NOMO-1 (cell line): ENCODE measurements around the gene MSI1.

Source experiments
- DNase-seq, 2 experiments: peaks; one replicate each; lab custom pipeline; 2025; ENCODE audit not compliant: unreplicated experiment in 2 of 2; lab: John Stamatoyannopoulos, UW

MSI1 gene

DNA sequence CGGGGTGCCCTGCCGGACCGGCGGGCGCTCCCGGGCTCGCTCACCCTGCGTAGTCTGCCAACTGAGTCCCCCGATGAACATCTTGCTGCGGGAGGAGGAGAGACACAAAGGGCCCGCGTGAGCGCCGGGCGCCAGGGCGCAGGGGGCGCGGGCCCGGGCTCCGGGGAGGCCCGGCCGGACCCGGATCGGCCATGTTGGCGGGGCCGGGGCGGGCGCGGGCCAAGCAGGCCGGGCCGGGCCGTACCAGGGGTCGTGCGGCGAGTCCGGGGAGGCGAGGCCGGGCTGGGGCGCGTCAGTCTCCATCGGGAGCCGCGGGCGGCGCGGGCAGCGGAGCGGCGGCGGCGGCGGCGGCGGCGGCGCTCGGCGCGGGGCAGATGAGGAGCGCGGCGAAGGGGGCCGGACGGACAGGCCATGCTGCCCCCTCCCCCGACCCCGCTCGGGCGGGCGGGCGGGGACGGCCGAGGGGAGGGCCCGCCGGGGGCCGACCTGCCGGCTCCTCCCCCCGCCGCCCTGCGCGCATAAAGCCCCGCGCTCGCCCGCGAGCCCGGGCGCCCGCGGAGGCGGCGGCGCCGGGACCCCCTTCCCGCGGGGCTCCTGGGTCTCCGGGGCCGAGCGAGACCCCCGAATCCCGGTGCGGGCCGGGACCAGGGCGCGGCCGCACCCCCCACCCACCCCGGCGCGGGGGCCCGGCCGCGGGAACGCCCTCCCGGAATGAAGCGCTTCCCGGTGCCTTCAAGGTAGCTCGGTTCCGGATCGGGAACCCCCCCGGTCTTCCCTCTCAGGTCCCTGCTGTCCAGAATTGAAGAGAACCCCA is at the start of gene MSI1:
TSS of gene MSI1 (minus strand) at position 376 of the 814 bp plus-strand sequence. CDS start at position 303, 73 bp downstream.
- DNase-seq = no peak

DNA sequence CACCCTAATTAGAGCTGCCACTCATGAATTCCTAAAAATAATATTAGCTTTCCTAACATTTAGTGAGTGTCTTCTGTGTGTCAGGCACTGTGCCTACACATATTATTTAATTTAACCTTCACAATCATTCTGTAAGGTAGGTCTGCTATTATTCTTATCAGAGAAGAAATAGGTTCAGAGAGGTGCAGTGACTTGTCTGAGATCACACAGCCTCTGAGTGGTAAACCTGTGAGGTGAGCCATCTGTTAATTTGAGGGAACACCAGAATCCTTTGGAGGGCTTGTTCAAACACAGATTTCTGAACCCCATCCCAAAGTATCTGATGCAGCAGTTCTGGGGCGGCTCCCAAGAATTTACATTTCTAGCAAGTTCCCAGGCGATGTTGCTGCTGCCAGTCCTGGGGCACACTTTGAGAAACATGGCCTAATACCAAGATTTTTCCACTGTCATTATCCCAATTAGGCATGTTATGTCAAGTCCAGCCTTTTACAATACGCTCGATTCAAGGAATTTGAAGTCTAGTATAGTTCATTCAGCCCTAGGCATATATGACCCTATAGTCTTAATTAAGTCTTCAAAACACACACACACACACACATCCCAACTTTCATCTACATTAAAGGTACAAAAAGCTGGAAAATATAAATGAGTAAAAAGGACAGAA is 49.1 kb upstream of the MSI1 start:
- no peak for DNase-seq

DNA sequence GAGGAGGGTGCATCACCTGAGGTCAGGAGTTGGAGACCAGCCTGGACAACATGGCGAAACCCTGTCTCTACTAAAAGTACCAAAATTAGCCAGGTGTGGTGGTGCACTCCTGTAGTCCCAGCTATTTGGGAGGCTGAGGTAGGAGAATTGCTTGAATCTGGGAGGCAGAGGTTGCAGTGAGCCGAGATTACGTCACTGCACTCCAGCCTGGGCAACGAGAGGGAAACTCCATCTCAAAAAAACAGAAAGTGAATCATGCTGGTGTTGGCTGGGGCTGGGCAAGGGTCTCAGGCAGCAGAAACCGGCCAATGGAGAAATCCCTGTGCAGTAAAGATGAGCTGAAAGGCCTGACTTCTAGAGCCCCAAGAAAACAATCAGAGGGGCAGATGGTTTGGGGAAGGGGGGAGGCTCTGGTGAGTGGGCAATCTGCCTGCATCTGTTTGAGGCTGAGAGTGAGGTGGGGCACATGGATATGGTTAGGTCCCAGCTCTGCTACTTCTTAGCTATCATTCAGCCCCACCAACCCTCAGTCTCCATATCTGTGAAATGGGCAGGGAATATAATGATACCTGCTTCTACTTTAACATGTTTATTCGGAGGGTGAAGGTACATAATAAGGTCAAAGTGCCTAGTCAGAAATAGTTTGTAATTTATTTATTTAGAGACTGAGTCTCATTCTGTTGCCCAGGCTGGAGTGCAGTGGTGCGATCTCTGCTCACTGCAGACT is 47.7 kb upstream of the MSI1 start:
- DNase-seq = no peak

DNA sequence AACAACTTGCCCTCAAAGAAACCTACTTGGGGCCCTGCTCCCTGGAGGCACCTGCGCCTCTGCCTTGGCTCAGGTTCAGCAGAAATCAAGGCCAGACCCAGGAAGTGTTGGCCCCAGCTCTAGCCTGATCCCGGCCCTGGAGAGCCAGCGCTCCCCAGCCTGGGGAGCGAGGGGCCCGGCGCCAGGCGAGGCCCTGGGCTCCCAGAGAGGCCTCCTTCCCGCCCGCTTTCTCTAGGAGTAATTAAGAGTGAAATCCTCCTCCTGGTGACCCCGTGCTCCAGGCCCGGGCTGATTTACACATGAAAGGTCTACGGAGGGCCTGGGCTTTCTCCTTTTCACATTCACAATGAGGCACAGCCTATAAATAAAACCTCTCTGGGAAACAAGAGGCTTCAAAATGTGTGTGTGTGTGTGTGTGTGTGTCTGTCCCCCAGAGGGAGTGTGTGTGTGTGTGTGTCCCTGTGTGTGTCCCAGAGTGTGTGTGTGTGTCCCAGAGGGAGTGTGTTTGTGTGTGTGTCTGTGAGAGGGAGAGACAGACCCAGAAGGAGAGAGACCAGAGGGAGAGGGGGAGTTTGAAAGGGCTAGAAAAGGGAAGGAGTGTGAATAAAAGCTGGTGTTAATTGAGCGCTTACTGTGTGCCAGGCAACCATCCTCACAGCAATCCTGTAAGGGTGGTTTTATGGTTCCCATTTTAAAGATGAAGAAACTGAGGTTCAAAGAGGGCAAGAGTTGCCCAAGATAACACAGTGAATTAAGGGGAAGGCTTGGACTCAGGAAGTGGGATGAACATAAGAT is 45.1 kb upstream of the MSI1 start:
- no peak for DNase-seq

DNA sequence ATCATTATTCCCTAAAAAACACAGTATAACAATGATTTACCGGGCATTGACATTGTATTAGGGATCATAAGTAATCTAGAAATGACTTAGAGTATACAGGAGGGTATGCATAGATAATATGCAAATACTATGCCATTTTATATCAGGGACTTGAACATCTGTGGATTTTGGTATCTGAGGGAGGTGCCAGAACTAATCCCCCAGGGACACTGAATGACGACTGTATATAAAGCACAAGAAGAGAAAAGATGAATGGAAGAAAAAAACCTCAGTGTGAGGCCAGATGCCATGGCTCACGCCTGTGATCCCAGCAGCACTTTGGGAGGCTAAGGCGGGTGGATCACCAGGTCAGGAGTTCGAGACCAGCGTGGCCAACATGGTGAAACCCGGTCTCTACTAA is 43.5 kb upstream of the MSI1 start:
- no peak for DNase-seq

DNA sequence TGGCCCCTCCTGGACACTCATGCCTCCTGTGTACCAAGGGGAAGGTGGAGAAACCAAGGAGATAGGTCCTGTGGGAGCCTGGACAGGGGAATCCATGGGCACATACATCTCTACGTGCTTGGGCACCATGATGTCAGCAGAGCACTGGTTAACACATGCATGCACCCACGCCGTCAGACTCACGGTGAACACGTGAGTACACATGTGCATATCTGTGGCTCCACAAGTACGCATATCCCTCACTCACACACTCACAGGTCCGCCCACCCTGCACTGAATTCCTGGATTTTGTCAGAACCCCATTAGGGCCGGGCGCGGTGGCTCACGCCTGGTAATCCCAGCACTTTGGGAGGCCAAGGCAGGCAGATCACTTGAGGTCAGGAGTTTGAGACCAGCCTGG is 39.8 kb upstream of the MSI1 start:
- DNase-seq = no peak

DNA sequence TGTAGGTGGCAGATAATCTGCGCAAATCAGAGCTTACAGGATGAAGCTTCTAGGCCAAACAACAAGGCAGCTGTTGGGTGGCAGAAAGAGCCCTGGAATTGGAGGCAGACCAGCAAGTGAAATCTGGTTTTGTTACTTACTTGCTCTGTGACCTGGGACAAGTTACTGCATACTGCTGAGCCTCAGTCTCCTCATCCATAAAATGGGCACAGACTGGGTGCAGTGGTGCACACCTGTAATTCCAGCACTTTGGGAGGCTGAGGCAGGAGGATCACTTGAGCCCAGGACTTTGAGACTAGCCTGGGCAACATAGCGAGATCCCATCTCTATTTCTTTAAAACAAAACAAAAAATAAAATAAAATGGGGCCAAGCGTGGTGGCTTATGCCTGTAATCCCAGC is 37.6 kb upstream of the MSI1 start:
- DNase-seq = no peak

DNA sequence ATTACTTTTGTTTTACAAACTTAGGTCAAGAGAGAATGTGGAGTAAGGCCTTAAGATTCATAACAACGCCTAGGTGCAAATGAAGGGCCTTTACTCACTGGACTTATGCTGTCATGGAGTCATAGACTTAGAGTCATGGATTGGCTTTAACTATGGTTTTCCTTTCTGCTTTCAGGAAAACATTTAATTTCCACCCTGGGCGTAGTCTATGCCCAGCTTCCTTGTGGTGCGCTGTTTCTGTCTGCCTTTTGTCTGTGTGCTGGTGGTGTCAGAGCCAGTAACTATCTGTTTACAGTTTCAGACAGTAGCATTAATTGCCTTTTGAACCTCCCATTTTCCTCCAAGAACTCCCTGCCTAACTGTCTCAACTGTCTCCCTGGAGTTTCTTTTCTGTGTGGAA is 37.1 kb upstream of the MSI1 start:
- no peak for DNase-seq

DNA sequence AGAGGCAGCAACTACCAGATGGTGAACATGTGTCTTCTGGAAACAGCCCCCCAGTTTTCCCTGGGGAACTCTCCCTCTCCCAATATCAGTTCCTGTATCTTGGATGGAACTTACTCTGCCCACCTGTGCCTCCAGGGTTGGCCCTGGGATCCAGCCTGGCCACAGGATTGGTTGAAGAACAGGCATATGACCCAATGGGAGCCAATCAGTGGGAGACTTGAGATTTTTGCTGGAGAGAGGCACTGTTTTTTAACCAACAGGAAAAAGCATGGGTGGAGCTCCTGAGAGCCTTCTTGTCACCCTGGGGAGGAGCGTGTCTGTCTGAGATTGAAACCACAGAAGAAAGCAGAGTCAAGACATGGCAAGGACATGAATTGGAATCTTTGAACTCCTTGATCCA is 35.3 kb upstream of the MSI1 start:
- no peak for DNase-seq

DNA sequence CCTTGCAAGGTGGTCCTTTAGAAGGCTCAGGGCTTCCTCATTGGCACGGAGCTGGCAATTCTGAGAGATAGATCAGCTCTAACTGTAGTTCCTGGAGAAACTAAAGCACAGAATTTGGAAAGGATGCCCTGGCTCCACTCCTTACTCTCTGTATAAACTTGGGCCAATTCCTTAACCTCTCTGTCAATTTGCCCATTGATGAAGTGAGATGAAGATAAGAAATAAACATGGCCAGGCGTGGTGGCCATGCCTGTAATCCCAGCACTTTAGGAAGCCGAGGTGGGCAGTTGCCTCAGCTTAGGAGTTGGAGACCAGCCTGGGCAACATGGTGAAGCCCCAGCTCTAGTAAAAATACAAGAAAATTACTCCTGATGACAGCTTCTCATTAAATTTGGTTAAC is 34.9 kb upstream of the MSI1 start:
- no peak for DNase-seq

DNA sequence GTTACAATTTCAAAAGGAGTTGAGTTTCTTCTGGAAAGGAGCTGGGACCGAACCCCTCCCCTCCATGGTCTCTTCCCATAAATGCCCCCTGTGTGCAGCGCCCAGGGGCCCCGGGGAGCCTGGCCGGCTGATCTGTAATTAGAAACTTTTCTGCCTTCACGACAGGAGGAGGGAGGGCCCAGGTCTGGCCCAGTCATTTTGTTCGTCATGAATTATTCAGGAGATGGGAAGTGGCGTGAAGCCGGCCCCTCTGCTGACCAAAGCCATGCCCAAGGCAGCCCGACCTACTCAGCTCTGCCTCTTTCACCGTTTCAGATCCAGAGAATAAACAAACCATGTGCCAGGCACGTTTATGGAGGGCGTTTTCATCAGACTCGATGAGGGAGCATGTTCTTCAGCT is 33.3 kb upstream of the MSI1 start:
- DNase-seq = no peak

DNA sequence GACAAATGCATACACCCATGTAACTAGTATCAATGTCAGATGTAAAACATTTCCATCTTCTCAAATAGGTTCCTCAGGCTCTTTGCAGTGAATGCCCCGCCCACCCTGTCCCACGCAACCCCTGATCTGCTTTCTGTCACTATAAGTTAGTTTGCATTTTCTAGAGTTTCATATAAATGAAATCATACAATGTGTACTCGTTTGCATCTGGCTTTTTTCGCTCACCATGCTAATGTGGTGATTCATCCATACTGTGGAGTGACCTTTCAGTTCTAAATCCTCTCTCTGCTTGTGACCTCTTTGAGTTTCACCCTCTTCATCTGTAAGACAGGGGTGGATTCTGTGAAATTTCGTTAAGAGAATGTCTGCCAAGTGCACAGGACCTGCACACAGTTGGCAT is 30.6 kb upstream of the MSI1 start:
- DNase-seq = no peak

DNA sequence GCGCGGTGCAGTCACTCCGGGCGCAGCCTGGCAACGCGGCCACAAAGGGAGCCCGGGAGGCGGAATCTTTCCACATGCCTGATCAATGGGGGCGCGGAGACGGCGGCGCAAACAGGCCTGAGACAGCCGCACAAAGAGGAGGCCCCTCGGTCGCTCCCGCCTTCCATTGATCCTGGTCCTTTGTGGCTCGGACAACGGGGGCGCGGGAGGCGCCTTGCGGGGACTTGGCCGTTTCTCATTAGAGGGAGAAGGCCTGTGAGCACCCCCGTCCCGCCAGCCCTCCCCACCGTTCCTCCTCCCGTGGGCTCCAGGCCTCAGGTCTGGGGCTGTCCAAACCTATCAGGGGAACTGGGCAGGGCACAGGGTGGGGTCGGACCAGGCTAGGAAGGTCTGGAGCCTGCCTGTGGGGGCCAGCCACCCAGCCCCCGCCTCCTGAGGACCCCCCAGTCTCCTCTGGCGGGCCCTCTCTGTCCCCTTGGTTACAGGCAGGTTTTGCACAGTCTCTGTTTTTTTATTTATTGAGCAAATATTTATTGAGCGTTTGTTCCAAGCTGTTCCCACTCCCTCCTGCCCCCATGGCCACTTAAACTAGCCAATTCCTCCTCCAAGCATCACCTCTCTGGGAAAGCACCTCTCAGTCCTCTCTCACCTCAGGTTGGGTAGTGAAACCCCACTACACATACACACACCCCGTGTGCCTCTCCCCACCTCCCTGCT is 29.0 kb upstream of the MSI1 start:
- DNase-seq = no peak

DNA sequence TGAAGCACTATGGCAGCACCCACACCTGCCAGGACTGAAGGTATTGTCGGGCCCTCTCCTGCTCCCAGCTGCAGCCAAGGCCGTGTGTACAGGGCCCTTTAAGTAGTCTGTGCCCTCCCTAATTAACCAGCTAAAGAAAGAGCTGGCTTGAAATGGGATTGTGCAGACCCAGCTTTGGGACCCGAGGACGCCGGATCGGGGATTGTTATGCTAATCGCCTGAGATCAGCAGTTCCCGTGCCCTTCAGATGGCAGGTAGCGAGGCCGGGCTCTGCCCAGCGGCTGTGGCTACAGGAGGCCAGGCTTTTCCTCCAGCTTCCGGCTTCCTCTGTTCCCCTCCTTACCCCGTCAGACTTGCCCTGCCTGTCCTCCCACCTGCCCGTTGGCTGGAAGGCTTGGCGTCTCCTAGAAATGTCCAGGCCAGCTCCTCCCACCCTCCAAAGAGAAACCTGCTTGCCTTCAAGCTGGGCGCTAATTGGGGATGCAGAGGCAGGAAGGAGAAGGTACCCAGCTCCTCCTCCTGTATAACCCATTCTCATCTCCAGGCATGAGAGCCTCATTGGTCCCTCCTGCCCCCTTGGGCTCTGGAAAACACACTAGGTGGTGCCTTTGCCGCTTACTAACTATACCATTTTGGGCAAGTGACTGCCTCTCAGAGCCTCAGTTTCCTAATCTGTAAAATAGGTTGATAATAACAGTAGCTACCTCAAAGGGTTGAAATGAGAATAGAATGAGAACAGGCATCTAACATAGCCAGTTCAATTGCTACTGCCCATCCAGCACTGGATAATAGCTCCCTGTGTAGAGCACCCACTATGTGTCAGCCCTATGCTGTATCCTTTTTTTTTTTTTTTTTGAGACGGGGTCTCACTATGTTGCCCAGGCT is 25.8 kb upstream of the MSI1 start:
- no peak for DNase-seq

DNA sequence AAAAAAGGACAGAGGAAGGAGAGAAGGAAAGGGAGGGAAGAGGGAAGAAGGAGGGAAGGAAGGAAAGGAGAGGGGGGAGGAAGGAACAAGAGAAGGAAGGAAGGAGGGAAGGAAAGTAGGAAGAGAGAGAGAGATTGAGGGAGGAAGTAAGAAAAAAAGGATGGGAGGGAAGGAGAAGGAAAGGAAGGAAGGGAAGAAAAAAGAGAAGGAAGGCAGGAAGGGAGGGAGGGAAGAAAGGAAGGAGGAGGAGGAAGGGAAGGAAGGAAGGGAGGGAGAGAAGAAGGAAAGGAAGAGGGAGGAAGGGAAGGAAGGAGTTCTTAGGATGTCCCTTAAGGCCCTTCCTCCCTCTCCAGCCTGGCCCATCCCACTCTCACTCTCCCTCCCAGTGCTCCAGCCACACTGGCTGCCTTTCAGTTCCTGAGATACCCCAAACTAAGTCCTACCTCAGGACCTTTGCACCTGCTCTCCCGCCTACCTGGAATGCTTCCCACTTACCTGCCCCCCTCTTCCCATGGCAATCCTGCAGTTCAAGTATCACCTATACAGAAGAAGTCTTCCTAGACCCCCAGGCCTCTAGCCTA is 21.7 kb upstream of the MSI1 start:
- DNase-seq = no peak

DNA sequence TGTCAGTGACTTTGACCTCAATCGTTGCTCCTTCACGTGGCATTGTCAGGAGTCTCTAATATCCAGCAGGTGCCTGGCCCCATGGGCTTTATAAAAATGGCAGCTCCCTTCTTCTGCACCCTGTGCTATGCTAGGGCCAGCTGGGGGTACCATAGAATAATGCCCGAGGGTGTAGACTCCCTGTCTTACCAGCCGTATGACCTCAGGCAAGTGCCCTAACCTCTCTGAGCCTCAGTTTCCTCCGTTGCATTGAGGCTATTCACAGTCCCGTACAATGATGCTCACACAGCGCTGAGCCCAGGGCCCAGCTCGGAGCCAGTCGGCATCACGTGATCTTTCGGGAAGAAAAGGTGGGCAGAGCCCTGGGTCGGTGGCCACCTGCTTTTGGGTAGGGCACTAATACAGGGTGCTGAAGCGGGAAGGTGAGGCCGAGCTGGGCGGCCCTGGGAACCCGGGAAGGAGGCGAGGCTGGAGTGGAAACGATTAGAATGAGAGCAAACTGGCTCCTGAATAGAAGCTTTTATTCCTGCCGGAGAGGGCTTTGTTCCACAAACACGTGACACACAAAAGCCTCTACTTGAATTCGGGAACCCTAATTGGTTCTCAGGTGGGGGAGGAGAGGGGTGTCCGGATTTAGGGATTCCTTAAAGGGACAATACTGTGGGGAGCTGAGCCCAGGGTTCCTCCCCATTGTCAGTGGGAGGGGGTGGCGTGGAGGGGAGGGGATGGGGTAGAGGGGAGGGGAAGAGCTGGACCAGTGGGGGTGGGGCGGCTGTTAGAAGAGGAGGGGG is 19.9 kb upstream of the MSI1 start:
- no peak for DNase-seq

DNA sequence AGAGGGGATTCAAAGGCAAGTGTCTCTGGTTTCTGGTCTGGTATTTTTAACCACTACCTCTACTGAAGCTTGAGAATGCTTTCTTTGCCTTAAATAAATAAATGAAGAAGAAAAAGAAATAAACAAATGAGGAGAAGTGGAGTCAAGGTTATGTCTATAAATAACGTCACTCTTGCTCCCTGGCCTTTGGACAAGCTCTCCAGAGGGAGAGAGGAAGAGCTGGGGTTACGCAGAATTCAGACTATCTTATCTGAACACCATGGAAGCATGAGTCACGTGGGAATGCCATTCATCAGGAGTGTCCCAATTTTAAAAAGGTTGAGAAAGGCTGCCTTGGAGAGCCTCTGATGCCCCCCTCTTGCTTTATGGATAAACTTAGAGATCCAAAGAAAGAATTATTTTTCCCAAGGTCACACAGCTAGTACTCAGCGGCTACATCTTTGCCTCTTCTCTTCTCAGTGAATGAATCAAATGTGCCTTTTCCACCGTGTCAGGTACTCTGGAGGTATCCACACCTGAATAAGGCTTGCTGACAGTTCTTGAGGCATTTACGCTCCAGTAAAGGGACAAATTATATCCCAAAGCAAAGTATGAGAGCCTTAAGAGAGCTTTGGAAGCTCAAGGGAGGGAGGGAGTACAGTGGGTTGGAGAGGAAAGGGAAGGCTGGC is 12.9 kb upstream of the MSI1 start:
- DNase-seq = no peak

DNA sequence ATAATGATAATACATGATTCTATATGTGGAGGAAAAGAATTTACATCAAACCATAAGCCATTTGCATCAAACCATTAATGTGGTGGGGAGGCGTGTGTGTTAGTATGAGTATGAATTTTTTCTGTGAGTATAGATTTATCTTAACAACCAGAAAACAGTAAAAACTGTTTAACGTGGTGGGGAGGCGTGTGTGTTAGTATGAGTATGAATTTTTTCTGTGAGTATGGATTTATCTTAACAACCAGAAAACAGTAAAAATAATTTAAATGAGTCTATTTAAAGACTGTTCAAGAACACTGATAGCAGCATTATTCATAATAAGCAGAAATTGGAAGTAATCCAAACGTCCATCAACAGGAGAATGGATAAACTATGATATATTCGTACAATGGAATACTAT is 9.1 kb upstream of the MSI1 start:
- DNase-seq = no peak
